ENCODE data around the gene NDUFB5. TPM values are rescaled to one million over a fixed set of nuclear protein-coding genes. Genes with fewer than 3 reads are reported as not detected.

The NDUFB5 gene
- total RNA-seq, 1 experiment from 2014 or later, result 95.6 TPM

- TF ChIP-seq USF2 (CRISPR knock-in tag; IDR thresholded peaks at IDR 0.05) (no peak), TEAD1 (CRISPR knock-in tag; IDR thresholded peaks at IDR 0.05) (no peak), EMX1 (CRISPR knock-in tag; IDR thresholded peaks at IDR 0.05) (no peak), ZNF396 (CRISPR knock-in tag; IDR thresholded peaks at IDR 0.05; ENCODE audit: borderline replicate concordance) (no peak), FOXP4 (CRISPR knock-in tag; IDR thresholded peaks at IDR 0.05) (no peak), NR3C1 (CRISPR knock-in tag; conservative IDR thresholded peaks at IDR 0.05; ENCODE audit: low read depth) (no peak), TCF7 (CRISPR knock-in tag; IDR thresholded peaks at IDR 0.05; ENCODE audit: low read depth) (no peak), TP53 (CRISPR knock-in tag; IDR thresholded peaks at IDR 0.05) (no peak), SMAD4 (CRISPR knock-in tag; IDR thresholded peaks at IDR 0.05) (no peak), PRRX2 (CRISPR knock-in tag; IDR thresholded peaks at IDR 0.05) (no peak), RORB (CRISPR knock-in tag; IDR thresholded peaks at IDR 0.05) (no peak), NR2C2 (CRISPR knock-in tag; IDR thresholded peaks at IDR 0.05) (no peak), NFATC4 (CRISPR knock-in tag; IDR thresholded peaks at IDR 0.05) (no peak), AFF4 (CRISPR knock-in tag; IDR thresholded peaks at IDR 0.05; ENCODE audit: borderline replicate concordance) (no peak), ZMAT4 (CRISPR knock-in tag; IDR thresholded peaks at IDR 0.05) (no peak), E2F5 (CRISPR knock-in tag; IDR thresholded peaks at IDR 0.05) (no peak), KAT7 (CRISPR knock-in tag; IDR thresholded peaks at IDR 0.05; ENCODE audit: borderline replicate concordance) (no peak), ZSCAN18 (CRISPR knock-in tag; IDR thresholded peaks at IDR 0.05) (no peak), STAT6 (CRISPR knock-in tag; conservative IDR thresholded peaks at IDR 0.05; ENCODE audit: low read depth) (no peak), MXD4 (CRISPR knock-in tag; IDR thresholded peaks at IDR 0.05; ENCODE audit: borderline replicate concordance) (no peak)
- DNase-seq (ENCODE audit: low spot score) (no peak), ATAC-seq (no peak)
- H3K27ac Mint-ChIP-seq, result no peak overlapping the region
- peaks cover 63% of the 10 kb centered on the region for H3K36me3 Mint-ChIP-seq
- POLR2A ChIA-PET, result interaction anchor here (0.8 kb wide), 1 partner anchor 13 kb away, joined by 3 read pairs; the partner anchor contains the start of genes MRPL47 and NDUFB5
- no peaks in the 10 kb centered on the region for H3K9me3 Mint-ChIP-seq
- no peak overlapping the region for H3K4me3 Mint-ChIP-seq
- CTCF ChIA-PET, result interaction anchor here (0.9 kb wide), 1 partner anchor 58 kb away, joined by 4 read pairs; no protein-coding TSS in a partner anchor
- no peaks in the 10 kb centered on the region for H3K4me1 Mint-ChIP-seq
- no peaks in the 10 kb centered on the region for H3K27me3 Mint-ChIP-seq (ENCODE audit: low read depth)
Observed at GRCh38 chr3:179591313-179591712, 13.3 kb upstream of the NDUFB5 start.

All from WTC11 (cell line).